ENCODE measurements around the gene SPDYE6.
"Not testable (repeated sequence)": the region's sequence is repeated elsewhere in the genome, so short reads cannot be mapped to it uniquely, and the experiment has no call there.

DNA sequence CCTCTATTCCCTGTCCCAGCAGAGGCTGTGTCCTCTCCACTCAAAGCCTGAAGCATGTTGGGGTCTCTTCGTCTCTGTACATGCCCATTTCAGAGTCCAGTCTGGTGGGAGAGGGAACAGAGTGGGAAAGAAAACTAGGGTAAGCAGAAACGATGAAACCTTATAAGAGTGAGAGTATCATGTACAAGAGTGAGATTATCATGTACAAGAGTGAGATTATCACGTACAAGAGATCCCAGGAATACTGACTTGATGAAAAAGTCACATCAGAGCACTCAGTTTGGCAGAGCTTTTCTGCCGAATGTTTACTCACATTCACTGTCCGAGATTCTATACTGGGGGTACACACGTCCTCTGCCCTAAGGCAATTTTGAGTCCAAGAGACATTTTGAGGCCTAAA lies at the start of gene SPDYE6:
- TF ChIP-seq, protein P1, sequence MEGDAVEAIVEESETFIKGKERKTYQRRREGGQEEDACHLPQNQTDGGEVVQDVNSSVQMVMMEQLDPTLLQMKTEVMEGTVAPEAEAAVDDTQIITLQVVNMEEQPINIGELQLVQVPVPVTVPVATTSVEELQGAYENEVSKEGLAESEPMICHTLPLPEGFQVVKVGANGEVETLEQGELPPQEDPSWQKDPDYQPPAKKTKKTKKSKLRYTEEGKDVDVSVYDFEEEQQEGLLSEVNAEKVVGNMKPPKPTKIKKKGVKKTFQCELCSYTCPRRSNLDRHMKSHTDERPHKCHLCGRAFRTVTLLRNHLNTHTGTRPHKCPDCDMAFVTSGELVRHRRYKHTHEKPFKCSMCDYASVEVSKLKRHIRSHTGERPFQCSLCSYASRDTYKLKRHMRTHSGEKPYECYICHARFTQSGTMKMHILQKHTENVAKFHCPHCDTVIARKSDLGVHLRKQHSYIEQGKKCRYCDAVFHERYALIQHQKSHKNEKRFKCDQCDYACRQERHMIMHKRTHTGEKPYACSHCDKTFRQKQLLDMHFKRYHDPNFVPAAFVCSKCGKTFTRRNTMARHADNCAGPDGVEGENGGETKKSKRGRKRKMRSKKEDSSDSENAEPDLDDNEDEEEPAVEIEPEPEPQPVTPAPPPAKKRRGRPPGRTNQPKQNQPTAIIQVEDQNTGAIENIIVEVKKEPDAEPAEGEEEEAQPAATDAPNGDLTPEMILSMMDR (conservative IDR thresholded peaks at IDR 0.05; ENCODE audit: low read depth, low read length): not testable (repeated sequence)
- not testable (repeated sequence) for TF ChIP-seq EZH2 (IDR thresholded peaks at IDR 0.05; ENCODE audit: borderline replicate concordance, low read depth, low read length, poor library complexity, severe bottlenecking)

Data from A673 (cell line).